Measurements from ENCODE around the gene NKX6-1. TPM values are rescaled to one million over a fixed set of nuclear protein-coding genes. Genes with fewer than 3 reads are reported as not detected.

NKX6-1 gene
- total and polyA plus RNA-seq, 4 donors = 0.02 to 0.20 (median 0.06) TPM; not detected in 1

DNA sequence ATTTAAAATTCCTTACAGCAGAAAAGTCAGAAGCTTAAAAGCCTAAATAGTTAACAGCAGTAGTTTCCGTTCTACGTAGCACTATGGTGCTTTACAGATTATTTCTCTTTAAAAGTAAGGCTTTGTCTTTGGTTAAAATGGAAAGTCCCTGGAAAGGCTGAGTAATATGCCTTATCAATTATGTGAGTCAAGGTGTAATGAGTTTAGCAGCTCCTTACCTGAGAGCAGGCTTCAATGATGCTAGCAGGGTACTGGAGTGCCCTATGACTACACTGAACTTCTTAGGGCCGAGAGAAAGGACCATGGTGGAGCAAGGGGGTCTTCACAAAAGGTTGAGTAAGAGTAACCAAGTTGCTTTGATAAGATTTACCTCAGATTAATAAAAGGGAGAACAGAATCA lies 12.6 kb upstream of the NKX6-1 start:
- Histone ChIP-seq H3K27me3 (ENCODE audit: control insufficient read depth in 3 of 3, insufficient read depth in 3 of 3, low read length in 2 of 3) (peaks cover 7 to 29% (median 22%) of the 10 kb centered on the region in 3 donors), H3K9ac (ENCODE audit: insufficient read depth in 1 of 2, low read length in 2 of 2) (no peak overlapping the region), H3K4me1 (ENCODE audit: control insufficient read depth in 5 of 5, insufficient read depth in 5 of 5, low read length in 5 of 5) (no peaks in the 10 kb centered on the region), H3K36me3 (ENCODE audit: control insufficient read depth in 4 of 4, insufficient read depth in 4 of 4, low read length in 4 of 4) (no peaks in the 10 kb centered on the region), H3K4me3 (no peak overlapping the region), H3K9me3 (ENCODE audit: control insufficient read depth in 4 of 4, insufficient read depth in 3 of 4, low read length in 3 of 4) (no peaks in the 10 kb centered on the region), H3K27ac (ENCODE audit: low read depth in 1 of 2, low read length in 1 of 2) (no peak overlapping the region)
- TF ChIP-seq, protein P1, sequence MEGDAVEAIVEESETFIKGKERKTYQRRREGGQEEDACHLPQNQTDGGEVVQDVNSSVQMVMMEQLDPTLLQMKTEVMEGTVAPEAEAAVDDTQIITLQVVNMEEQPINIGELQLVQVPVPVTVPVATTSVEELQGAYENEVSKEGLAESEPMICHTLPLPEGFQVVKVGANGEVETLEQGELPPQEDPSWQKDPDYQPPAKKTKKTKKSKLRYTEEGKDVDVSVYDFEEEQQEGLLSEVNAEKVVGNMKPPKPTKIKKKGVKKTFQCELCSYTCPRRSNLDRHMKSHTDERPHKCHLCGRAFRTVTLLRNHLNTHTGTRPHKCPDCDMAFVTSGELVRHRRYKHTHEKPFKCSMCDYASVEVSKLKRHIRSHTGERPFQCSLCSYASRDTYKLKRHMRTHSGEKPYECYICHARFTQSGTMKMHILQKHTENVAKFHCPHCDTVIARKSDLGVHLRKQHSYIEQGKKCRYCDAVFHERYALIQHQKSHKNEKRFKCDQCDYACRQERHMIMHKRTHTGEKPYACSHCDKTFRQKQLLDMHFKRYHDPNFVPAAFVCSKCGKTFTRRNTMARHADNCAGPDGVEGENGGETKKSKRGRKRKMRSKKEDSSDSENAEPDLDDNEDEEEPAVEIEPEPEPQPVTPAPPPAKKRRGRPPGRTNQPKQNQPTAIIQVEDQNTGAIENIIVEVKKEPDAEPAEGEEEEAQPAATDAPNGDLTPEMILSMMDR (IDR thresholded peaks at IDR 0.05; ENCODE audit: control extremely low read depth, extremely low read depth) = no peak
- ATAC-seq (ENCODE audit: insufficient read depth, low FRiP score) = no peak
- 77 to 91% methylated on average over 3 of the region's 3 CpGs for WGBS, 2 donors
- DNase-seq = no peak

DNA sequence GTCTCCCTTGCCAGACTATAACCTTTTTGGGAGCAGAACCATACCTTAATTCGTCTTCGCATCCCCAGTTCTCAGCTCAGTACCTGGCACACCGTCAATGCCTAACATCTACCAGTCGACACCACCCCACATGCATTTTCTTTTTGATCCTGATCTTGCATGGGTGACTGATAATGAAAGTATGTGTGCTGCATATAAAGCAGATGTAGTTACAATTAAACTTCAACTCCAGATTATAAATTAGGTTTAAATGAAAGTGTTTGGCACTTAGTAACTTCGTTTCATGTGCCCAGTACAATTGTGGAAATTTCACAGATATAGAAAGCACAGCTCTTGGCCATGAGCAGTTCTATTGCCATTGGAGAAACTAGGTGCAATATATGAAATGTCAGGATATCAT lies 8.8 kb upstream of the NKX6-1 start:
- H3K36me3 ChIP-seq (ENCODE audit: control insufficient read depth in 4 of 4, insufficient read depth in 4 of 4, low read length in 4 of 4) = no peaks in the 10 kb centered on the region
- no peak overlapping the region for H3K27ac ChIP-seq (ENCODE audit: low read depth in 1 of 2, low read length in 1 of 2)
- H3K4me3 ChIP-seq = no peak overlapping the region
- no peak for DNase-seq
- H3K4me1 ChIP-seq (ENCODE audit: control insufficient read depth in 5 of 5, insufficient read depth in 5 of 5, low read length in 5 of 5) = peaks cover 0 to 2% (median 0%) of the 10 kb centered on the region in 5 donors
- H3K27me3 ChIP-seq (ENCODE audit: control insufficient read depth in 3 of 3, insufficient read depth in 3 of 3, low read length in 2 of 3) = peaks cover 7 to 51% (median 42%) of the 10 kb centered on the region in 3 donors
- TF ChIP-seq, protein P1 (IDR thresholded peaks at IDR 0.05; ENCODE audit: control extremely low read depth, extremely low read depth) = no peak
- peaks cover 0 to 1% (median 0%) of the 10 kb centered on the region in 4 donors for H3K9me3 ChIP-seq (ENCODE audit: control insufficient read depth in 4 of 4, insufficient read depth in 3 of 4, low read length in 3 of 4)
- ATAC-seq (ENCODE audit: insufficient read depth, low FRiP score) = no peak
- WGBS, 2 donors = 71 to 82% methylated on average over 5 of the region's 5 CpGs
- H3K9ac ChIP-seq (ENCODE audit: insufficient read depth in 1 of 2, low read length in 2 of 2) = no peak overlapping the region

DNA sequence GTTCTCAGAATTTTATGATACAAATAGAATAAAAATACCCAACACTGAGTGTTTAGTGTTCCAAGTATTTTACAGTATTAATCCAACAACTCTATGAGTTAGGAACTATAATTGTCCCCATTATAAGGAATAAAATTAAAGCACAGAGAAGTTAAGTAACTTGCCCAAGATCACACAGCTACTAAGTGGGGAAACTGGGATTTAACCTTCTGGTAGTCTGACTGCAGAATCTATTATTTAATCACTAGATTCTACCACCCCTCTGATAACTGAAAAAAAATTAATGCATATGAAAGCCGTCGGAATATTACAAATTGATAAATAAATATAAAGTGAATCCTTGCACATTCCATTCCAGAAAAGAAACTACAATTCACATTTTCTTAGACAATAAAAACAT lies 5.7 kb upstream of the NKX6-1 start:
- Histone ChIP-seq H3K27ac (ENCODE audit: low read depth in 1 of 2, low read length in 1 of 2) (no peak overlapping the region), H3K9ac (ENCODE audit: insufficient read depth in 1 of 2, low read length in 2 of 2) (no peak overlapping the region), H3K9me3 (ENCODE audit: control insufficient read depth in 4 of 4, insufficient read depth in 3 of 4, low read length in 3 of 4) (peaks cover 0 to 12% (median 0%) of the 10 kb centered on the region in 4 donors), H3K36me3 (ENCODE audit: control insufficient read depth in 4 of 4, insufficient read depth in 4 of 4, low read length in 4 of 4) (no peaks in the 10 kb centered on the region), H3K27me3 (ENCODE audit: control insufficient read depth in 3 of 3, insufficient read depth in 3 of 3, low read length in 2 of 3) (peaks cover 7 to 75% (median 73%) of the 10 kb centered on the region in 3 donors), H3K4me1 (ENCODE audit: control insufficient read depth in 5 of 5, insufficient read depth in 5 of 5, low read length in 5 of 5) (peaks cover 0 to 2% (median 0%) of the 10 kb centered on the region in 5 donors), H3K4me3 (no peak overlapping the region)
- no peak for DNase-seq
- TF ChIP-seq, protein P1 (IDR thresholded peaks at IDR 0.05; ENCODE audit: control extremely low read depth, extremely low read depth) = no peak
- WGBS, 2 donors = 92 to 95% methylated on average over 2 of the region's 2 CpGs
- no peak for ATAC-seq (ENCODE audit: insufficient read depth, low FRiP score)

All from lung (tissue), 12 donors.